Measurements from ENCODE around the gene CFAP47.
"Not testable (repeated sequence)": the region's sequence is repeated elsewhere in the genome, so short reads cannot be mapped to it uniquely, and the experiment has no call there.

CFAP47 gene

DNA sequence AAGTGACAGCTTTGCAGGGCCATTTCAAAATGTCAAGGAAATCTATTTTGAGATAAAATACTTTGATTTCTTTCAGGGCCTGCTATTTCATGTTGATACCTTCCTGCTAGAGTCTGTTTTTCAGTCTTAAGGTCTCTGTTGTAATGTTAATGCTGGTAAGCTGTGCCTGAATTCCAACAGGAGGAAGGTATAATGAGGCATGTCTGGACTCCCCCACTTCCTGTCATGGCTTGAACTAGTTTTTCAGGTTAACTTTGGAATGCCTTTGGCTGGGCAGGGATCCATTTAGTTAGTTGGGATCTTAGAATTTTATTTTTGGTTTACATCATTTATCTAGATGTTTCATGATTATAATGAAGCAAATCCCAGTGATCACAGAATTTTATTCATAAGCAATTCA, 279.0 kb downstream of the CFAP47 start:
- Histone ChIP-seq H3K36me3 (ENCODE audit: control insufficient read depth, insufficient read depth, low read length) (no peaks in the 10 kb centered on the region), H3K4me2 (ENCODE audit: low read length) (no peak overlapping the region), H3K4ac (ENCODE audit: low read depth, low read length) (no peak overlapping the region), H3K9ac (ENCODE audit: low read length) (no peak overlapping the region), H3K79me2 (ENCODE audit: control insufficient read depth, insufficient read depth, low read length) (no peaks in the 10 kb centered on the region), H2BK5ac (ENCODE audit: low read length) (no peak overlapping the region), H2BK120ac (ENCODE audit: low read depth, low read length) (no peak overlapping the region), H4K8ac (ENCODE audit: low read depth, low read length) (no peak overlapping the region), H3K27me3 (ENCODE audit: insufficient read depth, low read length, poor library complexity) (no peaks in the 10 kb centered on the region), H3K23ac (ENCODE audit: low read length) (no peak overlapping the region), H2AK5ac (ENCODE audit: low read length) (no peak overlapping the region), H3K56ac (ENCODE audit: low read length) (no peak overlapping the region), H3K27ac (ENCODE audit: low read depth, low read length) (no peak overlapping the region), H3K18ac (ENCODE audit: low read length) (no peak overlapping the region), H4K5ac (ENCODE audit: low read length) (no peak overlapping the region), H3K79me1 (ENCODE audit: low read length) (no peaks in the 10 kb centered on the region), H3K4me3 (ENCODE audit: low read length) (no peak overlapping the region), H2BK15ac (replicated peaks; ENCODE audit: low read depth) (no peak overlapping the region), H3K4me1 (ENCODE audit: control insufficient read depth, low read depth, low read length) (no peaks in the 10 kb centered on the region)
- peak; percentile 53 for DNase-seq

DNA sequence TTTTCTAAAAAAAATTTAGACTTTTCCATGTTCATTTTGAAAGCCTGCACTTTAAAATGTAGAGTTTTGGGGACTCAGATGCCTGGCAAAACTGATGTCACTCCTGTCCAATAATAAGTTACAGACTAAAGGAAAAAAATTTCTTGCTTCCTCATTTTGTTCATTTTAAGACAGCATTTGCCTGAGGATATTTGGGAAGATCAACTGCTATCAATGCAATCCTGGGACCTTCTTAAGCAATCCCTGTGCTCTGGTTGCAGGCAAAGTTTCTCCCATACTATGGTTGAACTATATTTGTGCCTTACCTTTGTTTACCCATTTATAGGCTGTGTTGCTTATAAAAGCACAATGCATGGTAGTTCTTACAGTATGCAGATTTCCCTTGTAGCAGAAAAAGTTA, 280.4 kb downstream of the CFAP47 start:
- no peak overlapping the region for H3K23ac ChIP-seq (ENCODE audit: low read length)
- H3K36me3 ChIP-seq (ENCODE audit: control insufficient read depth, insufficient read depth, low read length) = no peaks in the 10 kb centered on the region
- H3K56ac ChIP-seq (ENCODE audit: low read length) = no peak overlapping the region
- no peak overlapping the region for H2BK120ac ChIP-seq (ENCODE audit: low read depth, low read length)
- H4K5ac ChIP-seq (ENCODE audit: low read length) = no peak overlapping the region
- H3K18ac ChIP-seq (ENCODE audit: low read length) = no peak overlapping the region
- no peaks in the 10 kb centered on the region for H3K27me3 ChIP-seq (ENCODE audit: insufficient read depth, low read length, poor library complexity)
- no peak overlapping the region for H3K27ac ChIP-seq (ENCODE audit: low read depth, low read length)
- DNase-seq = no peak
- no peak overlapping the region for H3K4ac ChIP-seq (ENCODE audit: low read depth, low read length)
- no peak overlapping the region for H2BK15ac ChIP-seq (replicated peaks; ENCODE audit: low read depth)
- no peak overlapping the region for H2AK5ac ChIP-seq (ENCODE audit: low read length)
- no peaks in the 10 kb centered on the region for H3K79me2 ChIP-seq (ENCODE audit: control insufficient read depth, insufficient read depth, low read length)
- no peak overlapping the region for H3K9ac ChIP-seq (ENCODE audit: low read length)
- no peaks in the 10 kb centered on the region for H3K4me1 ChIP-seq (ENCODE audit: control insufficient read depth, low read depth, low read length)
- no peak overlapping the region for H3K4me2 ChIP-seq (ENCODE audit: low read length)
- no peak overlapping the region for H4K8ac ChIP-seq (ENCODE audit: low read depth, low read length)
- H3K4me3 ChIP-seq (ENCODE audit: low read length) = no peak overlapping the region
- no peaks in the 10 kb centered on the region for H3K79me1 ChIP-seq (ENCODE audit: low read length)
- H2BK5ac ChIP-seq (ENCODE audit: low read length) = no peak overlapping the region

DNA sequence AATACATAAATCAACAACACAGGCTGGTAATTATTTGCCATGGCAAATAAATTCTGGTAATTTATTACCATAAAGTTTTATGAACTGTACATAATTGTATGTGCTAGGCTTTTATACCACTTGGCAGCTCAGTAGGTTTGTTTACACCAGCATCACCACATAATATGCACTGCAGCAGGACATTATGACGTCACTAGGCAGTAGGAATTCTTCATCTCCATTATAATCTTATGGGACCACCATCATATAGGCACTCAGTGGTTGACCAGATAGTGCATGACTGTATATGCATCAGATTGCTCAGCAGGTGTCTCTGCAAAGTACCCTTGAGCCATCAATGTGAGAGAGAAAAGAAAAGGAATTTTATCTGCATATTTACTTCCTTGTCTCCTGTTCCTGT, 295.4 kb downstream of the CFAP47 start:
- Histone ChIP-seq H2AK5ac (ENCODE audit: low read length) (no peak overlapping the region), H3K27ac (ENCODE audit: low read depth, low read length) (no peak overlapping the region), H3K56ac (ENCODE audit: low read length) (no peak overlapping the region), H2BK15ac (replicated peaks; ENCODE audit: low read depth) (no peak overlapping the region), H3K4me3 (ENCODE audit: low read length) (no peak overlapping the region), H3K27me3 (ENCODE audit: insufficient read depth, low read length, poor library complexity) (no peaks in the 10 kb centered on the region), H3K18ac (ENCODE audit: low read length) (no peak overlapping the region), H2BK5ac (ENCODE audit: low read length) (no peak overlapping the region), H3K4me2 (ENCODE audit: low read length) (no peak overlapping the region), H4K8ac (ENCODE audit: low read depth, low read length) (no peak overlapping the region), H4K5ac (ENCODE audit: low read length) (no peak overlapping the region), H3K23ac (ENCODE audit: low read length) (no peak overlapping the region), H3K4ac (ENCODE audit: low read depth, low read length) (no peak overlapping the region), H3K4me1 (ENCODE audit: control insufficient read depth, low read depth, low read length) (no peaks in the 10 kb centered on the region), H2BK120ac (ENCODE audit: low read depth, low read length) (no peak overlapping the region), H3K9ac (ENCODE audit: low read length) (no peak overlapping the region), H3K79me1 (ENCODE audit: low read length) (no peaks in the 10 kb centered on the region), H3K79me2 (ENCODE audit: control insufficient read depth, insufficient read depth, low read length) (no peaks in the 10 kb centered on the region), H3K36me3 (ENCODE audit: control insufficient read depth, insufficient read depth, low read length) (no peaks in the 10 kb centered on the region)
- no CpG with 5 or more reads among the region's 1 CpG for WGBS (ENCODE audit: extremely low coverage, insufficient coverage, low lambda C conversion rate)
- no peak for DNase-seq

DNA sequence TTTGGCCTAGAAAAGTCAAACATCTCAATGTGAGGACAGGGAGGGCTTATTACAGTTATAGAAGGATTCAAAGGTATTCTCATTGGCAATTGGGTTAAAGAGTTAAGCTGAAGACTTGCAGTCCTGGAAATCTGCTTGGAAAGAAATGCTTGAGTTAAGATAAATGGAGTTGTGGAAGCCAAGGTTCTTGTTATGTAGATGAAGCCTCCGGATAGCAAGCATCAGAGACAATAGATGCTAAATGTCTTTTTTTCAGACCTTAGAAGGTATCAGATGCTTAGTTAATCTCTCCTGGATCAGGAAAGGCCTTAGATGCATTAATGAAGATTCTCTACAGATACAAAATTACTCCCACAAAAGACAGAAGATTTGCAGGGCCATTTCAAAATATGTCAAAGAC, 299.3 kb downstream of the CFAP47 start:
- no peak overlapping the region for H3K23ac ChIP-seq (ENCODE audit: low read length)
- H2BK120ac ChIP-seq (ENCODE audit: low read depth, low read length) = no peak overlapping the region
- no peaks in the 10 kb centered on the region for H3K36me3 ChIP-seq (ENCODE audit: control insufficient read depth, insufficient read depth, low read length)
- no peak overlapping the region for H4K5ac ChIP-seq (ENCODE audit: low read length)
- H3K18ac ChIP-seq (ENCODE audit: low read length) = no peak overlapping the region
- no peak overlapping the region for H4K8ac ChIP-seq (ENCODE audit: low read depth, low read length)
- DNase-seq = peak; percentile 11
- no peak overlapping the region for H2AK5ac ChIP-seq (ENCODE audit: low read length)
- no peak overlapping the region for H3K4ac ChIP-seq (ENCODE audit: low read depth, low read length)
- H2BK15ac ChIP-seq (replicated peaks; ENCODE audit: low read depth) = no peak overlapping the region
- H3K27ac ChIP-seq (ENCODE audit: low read depth, low read length) = no peak overlapping the region
- H3K79me1 ChIP-seq (ENCODE audit: low read length) = no peaks in the 10 kb centered on the region
- H3K4me2 ChIP-seq (ENCODE audit: low read length) = no peak overlapping the region
- H3K27me3 ChIP-seq (ENCODE audit: insufficient read depth, low read length, poor library complexity) = no peaks in the 10 kb centered on the region
- no peaks in the 10 kb centered on the region for H3K79me2 ChIP-seq (ENCODE audit: control insufficient read depth, insufficient read depth, low read length)
- no peak overlapping the region for H3K4me3 ChIP-seq (ENCODE audit: low read length)
- no CpG with 5 or more reads among the region's 1 CpG for WGBS (ENCODE audit: extremely low coverage, insufficient coverage, low lambda C conversion rate)
- no peak overlapping the region for H3K9ac ChIP-seq (ENCODE audit: low read length)
- no peaks in the 10 kb centered on the region for H3K4me1 ChIP-seq (ENCODE audit: control insufficient read depth, low read depth, low read length)
- no peak overlapping the region for H3K56ac ChIP-seq (ENCODE audit: low read length)
- H2BK5ac ChIP-seq (ENCODE audit: low read length) = no peak overlapping the region

DNA sequence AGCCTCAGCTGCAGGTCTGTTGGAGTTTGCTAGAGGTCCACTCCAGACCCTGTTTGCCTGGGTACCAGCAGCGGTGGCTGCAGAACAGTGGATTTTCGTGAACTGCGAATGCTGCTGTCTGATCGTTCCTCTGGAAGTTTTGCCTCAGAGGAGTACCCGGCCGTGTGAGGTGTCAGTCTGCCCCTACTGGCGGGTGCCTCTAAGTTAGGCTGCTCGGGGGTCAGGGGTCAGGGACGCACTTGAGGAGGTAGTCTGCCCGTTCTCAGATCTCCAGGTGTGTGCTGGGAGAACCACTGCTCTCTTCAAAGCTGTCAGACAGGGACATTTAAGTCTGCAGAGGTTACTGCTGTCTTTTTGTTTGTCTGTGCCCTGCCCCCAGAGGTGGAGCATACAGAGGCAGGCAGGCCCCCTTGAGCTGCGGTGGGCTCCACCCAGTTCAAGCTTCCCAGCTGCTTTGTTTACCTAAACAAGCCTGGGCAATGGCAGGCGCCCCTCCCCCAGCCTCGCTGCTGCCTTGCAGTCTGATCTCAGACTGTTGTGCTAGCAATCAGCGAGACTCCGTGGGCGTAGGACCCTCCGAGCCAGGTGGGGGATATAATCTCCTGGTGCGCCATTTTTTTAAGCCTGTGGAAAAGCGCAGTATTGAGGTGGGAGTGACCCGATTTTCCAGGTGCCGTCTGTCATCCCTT, 315.4 kb downstream of the CFAP47 start:
- H3K4me3 ChIP-seq (ENCODE audit: low read length); H2BK5ac ChIP-seq (ENCODE audit: low read length); H3K79me1 ChIP-seq (ENCODE audit: low read length); H3K4me2 ChIP-seq (ENCODE audit: low read length); DNase-seq; H3K4ac ChIP-seq (ENCODE audit: low read depth, low read length); H3K23ac ChIP-seq (ENCODE audit: low read length); H3K36me3 ChIP-seq (ENCODE audit: control insufficient read depth, insufficient read depth, low read length); H2BK15ac ChIP-seq (replicated peaks; ENCODE audit: low read depth); H2BK120ac ChIP-seq (ENCODE audit: low read depth, low read length); H3K27ac ChIP-seq (ENCODE audit: low read depth, low read length); H3K4me1 ChIP-seq (ENCODE audit: control insufficient read depth, low read depth, low read length); H3K56ac ChIP-seq (ENCODE audit: low read length); H3K18ac ChIP-seq (ENCODE audit: low read length); H3K79me2 ChIP-seq (ENCODE audit: control insufficient read depth, insufficient read depth, low read length); H3K27me3 ChIP-seq (ENCODE audit: insufficient read depth, low read length, poor library complexity); H3K9ac ChIP-seq (ENCODE audit: low read length); H4K5ac ChIP-seq (ENCODE audit: low read length); H2AK5ac ChIP-seq (ENCODE audit: low read length); H4K8ac ChIP-seq (ENCODE audit: low read depth, low read length): not testable (repeated sequence)
- WGBS (ENCODE audit: extremely low coverage, insufficient coverage, low lambda C conversion rate) = no CpG with 5 or more reads among the region's 21 CpGs

DNA sequence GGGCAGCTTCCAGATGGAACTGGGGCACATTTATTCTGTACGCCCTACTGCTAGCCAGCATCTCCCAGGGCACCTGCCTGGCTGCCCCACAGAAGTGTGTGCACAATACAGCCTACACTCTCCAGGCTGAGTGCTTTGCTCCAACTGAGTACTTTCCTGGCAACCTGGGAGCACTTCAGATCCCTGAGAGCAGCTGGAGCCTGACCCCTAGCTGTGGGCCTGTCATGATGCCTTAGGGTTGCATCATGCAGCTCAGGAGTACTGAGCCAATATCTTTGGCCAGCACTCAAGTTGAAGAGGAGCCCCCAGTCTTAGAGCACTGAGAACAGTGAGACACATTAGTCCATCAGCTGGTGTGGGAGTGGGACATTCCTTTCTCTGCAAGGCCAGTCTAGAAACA, 321.9 kb downstream of the CFAP47 start:
- no peaks in the 10 kb centered on the region for H3K36me3 ChIP-seq (ENCODE audit: control insufficient read depth, insufficient read depth, low read length)
- no peaks in the 10 kb centered on the region for H3K79me1 ChIP-seq (ENCODE audit: low read length)
- H3K56ac ChIP-seq (ENCODE audit: low read length) = no peak overlapping the region
- H3K18ac ChIP-seq (ENCODE audit: low read length) = no peak overlapping the region
- no peak overlapping the region for H3K4ac ChIP-seq (ENCODE audit: low read depth, low read length)
- H3K23ac ChIP-seq (ENCODE audit: low read length) = no peak overlapping the region
- no peaks in the 10 kb centered on the region for H3K4me1 ChIP-seq (ENCODE audit: control insufficient read depth, low read depth, low read length)
- H2BK15ac ChIP-seq (replicated peaks; ENCODE audit: low read depth) = no peak overlapping the region
- no peaks in the 10 kb centered on the region for H3K27me3 ChIP-seq (ENCODE audit: insufficient read depth, low read length, poor library complexity)
- no CpG with 5 or more reads among the region's 1 CpG for WGBS (ENCODE audit: extremely low coverage, insufficient coverage, low lambda C conversion rate)
- H2AK5ac ChIP-seq (ENCODE audit: low read length) = no peak overlapping the region
- no peak overlapping the region for H3K4me3 ChIP-seq (ENCODE audit: low read length)
- DNase-seq = peak; percentile 38
- no peak overlapping the region for H4K8ac ChIP-seq (ENCODE audit: low read depth, low read length)
- H3K27ac ChIP-seq (ENCODE audit: low read depth, low read length) = no peak overlapping the region
- no peak overlapping the region for H2BK120ac ChIP-seq (ENCODE audit: low read depth, low read length)
- no peak overlapping the region for H3K4me2 ChIP-seq (ENCODE audit: low read length)
- no peak overlapping the region for H3K9ac ChIP-seq (ENCODE audit: low read length)
- no peak overlapping the region for H4K5ac ChIP-seq (ENCODE audit: low read length)
- no peak overlapping the region for H2BK5ac ChIP-seq (ENCODE audit: low read length)
- no peaks in the 10 kb centered on the region for H3K79me2 ChIP-seq (ENCODE audit: control insufficient read depth, insufficient read depth, low read length)
